ENCODE results near the gene PPFIA1.
"Not testable (repeated sequence)": the region's sequence is repeated elsewhere in the genome, so short reads cannot be mapped to it uniquely, and the experiment has no call there.

The PPFIA1 gene

DNA sequence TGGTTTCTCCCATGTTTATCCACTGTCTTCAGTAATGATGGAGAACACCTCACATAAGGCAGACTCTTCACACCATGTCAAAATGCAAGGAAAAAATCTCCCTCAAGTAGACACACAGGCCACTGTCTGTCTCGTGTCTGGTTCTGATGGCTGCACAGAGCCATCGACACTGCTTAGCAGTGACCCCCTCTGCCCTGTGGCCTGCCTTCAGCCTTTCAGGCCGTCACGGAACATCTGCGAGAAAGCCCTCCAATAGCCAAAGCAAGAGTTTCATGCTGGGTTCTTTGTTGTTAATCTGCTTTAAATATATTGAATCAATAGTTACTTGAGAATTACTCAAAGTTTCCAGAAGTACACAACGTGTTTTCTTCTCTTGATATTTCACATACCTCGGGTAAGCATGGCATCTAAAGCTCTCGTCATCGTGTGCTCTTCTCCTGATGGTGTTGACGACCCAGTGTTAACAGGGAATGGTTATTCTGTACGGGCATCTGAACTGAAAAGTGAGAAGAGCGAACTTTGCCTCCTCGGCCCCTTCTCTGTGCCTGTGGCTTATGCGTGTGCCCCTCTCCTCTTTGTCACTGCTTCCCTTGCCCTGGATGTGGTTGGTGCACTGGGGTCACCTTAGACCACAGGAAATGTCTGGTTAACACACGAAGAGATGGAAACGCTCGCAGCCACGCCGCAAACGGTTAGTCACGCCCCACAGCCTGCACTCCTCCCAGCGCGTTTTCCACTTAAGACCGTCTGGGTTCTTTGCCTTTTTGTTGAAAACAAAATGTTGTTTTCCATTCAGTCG is 94.5 kb downstream of the PPFIA1 start:
- DNase-seq = no peak

DNA sequence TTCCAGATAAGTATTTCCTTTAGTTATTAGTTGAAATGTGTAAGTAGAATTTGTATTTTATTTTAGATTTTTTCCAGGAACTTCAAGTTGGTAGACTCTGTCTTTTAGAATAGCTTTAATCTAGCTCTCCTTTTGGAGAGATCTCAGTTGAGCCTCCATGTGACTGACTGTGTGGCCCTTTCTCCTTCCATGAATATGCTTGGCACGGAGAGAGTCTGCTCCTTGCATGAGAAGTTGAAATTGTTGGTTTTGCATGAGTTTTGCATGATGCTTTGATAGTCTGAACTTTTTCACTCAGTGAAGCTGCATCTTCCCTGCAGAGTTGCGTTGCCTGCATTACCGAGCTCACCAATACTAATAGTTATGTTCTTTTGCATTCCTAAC is 95.0 kb downstream of the PPFIA1 start:
- DNase-seq = no peak

DNA sequence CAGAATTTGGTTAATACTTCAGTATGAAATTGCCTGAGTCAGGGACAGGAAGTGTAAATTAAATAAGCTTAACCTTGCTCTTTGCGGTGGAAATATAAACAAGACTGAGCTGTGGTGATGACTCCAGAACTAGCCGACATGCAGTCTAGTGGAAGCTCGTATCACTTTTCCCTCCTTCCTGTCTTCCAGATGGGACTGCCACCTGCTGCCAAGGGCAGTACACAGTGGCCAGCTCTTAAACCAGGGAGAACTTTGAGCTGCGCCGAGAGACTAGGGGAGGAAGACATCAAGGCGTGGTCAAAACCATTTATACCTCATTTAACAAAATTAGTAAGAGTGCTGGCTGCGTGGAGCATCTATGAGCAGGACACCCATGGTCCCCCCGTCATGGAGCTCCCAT is 96.6 kb downstream of the PPFIA1 start:
- DNase-seq = no peak

DNA sequence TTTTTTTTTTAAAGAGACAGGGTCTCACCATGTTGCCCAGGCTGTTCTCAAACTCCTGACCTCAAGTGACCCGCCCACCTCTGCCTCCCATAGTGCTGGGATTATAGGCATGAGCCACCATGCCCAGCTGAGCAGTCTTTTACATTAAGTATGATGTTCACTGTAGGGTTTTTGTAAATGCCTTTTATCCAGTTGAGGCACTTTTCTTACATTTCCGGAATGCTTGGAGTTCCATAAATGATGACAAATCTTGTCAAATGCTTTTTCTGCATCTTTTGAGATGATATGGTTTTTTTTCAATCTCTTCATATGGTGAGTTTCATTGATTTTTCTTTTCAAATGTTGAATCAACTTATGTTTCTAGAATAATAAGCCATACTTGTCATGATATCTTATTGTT is 98.5 kb downstream of the PPFIA1 start:
- no peak for DNase-seq

DNA sequence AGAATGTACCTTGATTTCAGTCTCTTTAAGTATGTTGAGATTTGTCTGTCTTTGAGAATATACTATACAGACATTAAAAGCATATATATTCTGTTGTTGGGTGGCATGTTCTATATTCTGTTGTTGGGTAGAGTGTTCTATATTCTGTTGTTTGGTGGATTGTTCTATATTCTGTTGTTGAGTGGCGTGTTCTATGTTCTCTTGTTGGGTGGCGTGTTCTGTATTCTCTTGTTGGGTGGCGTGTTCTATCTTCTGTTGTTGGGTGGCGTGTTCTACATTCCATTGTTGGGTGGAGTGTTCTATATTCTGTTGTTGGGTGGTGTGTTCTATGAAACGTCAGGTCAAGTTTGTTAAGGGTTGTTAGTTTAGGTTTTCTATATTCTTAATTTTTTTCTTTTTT is 100.8 kb downstream of the PPFIA1 start:
- no peak for DNase-seq

DNA sequence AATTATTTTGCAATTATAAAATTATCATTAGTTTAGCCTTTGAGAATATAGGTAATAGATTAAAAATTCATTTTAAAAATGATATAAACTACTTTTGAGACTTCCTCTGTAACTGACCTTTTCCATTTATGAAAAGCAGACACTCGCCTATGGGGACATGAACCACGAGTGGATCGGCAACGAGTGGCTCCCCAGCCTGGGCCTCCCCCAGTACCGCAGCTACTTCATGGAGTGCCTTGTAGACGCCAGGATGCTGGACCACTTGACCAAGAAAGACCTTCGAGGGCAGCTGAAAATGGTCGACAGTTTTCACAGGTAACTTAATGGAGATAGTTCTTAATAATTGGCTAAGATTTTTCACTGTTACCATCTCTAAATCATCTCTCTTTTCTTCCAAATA is 101.6 kb downstream of the PPFIA1 start:
- DNase-seq = no peak

DNA sequence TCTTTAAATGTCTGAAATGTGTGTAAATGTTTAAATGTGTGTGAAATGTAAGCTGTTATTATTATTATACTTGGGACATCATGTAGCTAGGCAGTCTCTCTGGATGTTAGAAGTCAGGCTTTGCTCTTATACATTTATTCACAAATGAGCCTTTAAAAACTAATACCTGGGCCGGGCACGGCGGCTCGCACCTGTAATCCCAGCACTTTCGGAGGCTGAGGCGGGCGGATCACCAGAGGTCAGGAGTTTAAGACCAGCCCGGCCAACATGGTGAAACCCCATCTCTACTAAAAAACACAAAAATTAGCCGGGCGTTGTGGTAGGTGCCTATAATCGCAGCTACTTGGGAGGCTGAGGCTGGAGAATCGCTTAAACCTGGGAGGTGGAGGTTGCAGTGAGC is 106.1 kb downstream of the PPFIA1 start:
- DNase-seq = no peak

DNA sequence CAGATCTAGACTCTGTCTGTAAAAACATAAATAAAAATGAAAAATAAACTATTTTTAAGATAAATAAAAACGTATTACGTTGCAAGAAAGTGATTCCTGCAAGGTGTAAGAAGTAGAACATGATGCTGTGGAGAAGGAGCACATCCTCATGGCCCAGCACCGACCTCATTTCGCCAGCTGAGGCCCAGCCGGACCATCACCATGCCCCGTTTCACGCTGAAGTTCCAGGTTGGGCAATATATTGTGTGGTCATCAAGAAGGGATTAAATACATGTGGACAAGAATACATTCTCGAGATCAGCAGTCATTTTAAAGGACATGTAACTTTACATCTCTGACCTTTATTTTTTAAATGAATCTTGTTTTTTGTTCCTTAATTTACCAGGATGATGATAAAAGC is 107.2 kb downstream of the PPFIA1 start:
- no peak for DNase-seq

DNA sequence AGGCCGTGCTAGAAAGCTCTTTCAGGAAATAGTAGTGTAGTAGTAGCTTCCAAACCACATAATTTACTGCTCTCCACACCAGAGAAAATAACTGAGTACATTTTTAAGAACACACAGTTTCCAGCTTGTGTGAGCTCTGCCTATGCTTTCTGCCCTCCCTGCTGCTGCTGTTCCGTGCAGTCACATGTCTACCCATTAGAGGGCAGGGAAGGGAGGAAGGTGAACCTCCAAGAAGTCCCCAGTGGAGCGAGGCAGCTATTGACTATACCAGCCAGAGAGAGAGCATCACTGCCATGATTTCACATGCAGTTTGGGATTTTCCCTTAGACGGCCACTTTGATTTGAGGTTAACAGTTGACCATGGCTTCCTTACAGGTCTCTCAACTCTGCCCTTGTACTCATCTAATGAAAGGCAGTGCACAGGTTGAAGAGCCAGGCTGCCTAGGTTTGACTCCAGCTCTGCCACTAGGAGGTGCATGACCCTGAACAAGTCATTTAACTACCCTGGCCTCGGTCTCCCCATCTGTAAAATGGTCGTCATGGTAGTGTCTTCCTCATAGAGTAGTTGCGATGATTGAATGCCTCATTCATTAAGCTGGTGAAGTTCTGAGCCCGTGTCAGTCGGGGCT is 108.1 kb downstream of the PPFIA1 start:
- DNase-seq = no peak

DNA sequence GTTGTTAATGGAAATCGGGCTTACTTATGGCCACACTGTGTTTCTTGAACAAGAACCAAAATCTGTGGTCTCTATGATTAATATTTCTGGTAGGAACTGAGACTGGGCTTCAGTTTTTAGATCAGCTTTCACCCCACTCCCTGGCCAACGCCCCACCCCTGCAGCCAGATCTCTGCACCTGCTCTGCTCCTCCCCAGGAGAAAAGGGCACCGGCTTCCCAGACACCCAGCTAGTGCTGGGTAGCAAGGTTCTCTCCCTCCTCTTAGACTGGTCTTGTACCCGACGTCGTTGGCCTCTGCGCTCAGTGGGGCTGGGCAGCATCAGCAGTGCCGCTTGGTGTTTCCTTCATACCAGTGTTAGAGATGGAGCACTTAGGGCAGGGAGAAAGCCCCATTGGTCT is 110.9 kb downstream of the PPFIA1 start:
- DNase-seq = no peak

DNA sequence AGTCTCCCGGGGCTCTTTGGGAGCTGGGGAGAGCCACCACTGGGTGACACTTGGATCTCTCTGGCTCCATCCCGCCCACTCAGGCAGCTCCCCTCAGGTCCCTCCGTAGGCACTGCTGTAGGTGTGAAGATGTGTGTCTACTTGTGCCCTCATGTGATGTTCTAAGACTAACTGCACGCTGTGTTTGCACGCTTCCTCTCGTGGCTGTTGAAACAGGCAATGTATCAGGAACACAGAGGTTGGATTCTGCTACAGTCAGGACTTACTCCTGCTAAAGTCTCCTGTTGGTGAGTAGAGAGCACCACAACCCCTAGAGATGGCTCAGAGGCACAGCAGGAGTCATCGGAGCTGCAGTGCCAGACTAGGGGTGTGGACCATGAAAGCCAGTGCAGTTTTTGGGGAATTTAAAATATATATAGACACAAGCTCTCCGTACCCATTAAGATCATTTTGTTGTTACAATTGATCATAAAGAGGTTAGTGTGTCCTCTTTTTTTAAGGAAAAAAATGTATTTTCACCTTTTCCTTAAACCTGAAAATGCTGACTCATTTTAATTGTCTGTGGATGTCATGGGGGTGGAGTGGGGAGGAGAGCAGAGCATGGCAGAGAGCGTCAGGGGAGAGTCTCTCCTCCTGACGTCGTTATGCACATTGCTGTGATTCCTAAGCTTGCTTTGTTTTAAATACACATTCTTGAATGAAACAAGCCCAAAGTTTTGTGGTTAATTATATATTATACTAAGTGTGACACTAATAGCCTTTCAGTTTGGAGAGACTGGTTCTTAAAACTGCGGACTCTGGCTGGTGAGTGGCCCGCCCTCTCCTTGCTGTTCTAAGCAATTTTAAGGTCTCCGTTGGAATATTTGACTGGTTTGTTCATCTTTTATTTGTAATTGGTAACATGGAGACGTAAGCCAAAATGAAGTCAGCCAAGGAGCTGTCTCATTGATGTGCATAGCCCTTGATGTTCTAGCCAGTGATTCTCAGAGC is 111.7 kb downstream of the PPFIA1 start:
- no peak for DNase-seq

DNA sequence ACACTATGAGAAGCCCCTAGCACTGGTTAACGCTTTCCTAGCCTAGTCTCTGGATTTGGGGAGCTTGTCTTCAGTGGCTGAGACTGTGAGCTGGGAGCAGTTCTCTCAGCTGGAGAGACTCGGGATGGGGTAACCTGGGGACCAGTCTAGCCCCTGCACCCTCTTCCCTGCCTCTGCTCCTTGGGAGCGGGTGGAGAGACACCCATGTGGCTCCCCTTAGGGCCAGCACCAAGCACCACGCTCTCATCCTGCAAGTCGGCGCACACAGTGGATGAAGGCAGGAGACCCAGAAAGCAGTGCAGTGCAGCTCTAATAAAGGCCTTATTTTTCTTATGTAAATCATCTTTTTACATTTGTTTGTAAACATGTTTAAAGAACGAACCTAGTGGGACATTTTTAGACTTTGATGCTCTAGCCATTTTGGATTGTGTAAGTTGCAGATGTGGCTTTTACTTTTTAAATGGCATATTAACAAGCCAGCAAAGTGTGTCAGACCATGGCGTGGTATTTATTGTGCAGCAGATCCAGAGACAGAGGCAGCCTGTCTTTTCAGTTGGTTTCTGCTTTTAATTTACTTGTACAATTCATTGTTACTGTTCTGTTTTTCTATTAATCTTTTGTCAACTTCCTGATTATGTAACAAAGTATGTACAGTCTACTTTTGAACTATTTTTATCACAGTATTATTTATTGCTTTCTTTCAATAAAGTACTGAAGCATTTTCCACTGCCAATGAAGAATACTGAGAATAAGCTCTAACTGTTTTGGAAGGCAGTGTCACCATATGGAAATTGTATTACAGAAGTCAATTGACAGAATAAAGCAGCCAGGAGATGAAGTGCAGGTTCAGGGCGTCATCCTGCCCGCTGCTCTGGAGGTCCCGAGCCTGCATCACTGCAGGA is 113.4 kb downstream of the PPFIA1 start:
- DNase-seq = no peak

DNA sequence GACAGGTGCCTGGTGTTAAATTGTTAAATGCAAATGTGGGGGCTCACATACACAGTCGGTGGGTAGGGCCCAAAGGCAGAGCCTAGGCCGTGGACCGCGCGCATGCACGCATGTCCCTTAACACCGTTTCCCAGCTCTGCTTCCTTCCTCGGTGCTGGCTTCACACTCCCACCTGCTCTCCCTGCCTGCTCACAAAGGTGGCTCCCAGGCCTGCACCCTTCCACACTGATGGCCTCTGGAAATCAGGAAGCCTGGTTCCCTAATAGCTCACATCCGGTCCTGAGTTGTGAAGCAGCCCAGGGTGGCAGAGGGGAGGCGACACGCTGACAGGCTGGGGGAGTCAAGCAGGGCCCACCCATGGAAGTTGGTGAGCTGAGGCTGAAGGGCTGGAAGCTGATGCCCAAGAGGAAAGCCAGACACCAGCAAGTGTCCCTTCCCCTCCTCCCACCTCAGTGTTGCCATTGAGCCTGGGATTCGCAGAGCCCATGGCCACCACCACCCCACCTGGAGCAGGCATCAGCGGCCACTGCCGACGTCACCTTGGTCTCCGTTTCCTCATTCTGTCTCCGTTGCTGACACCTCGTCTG is 114.2 kb downstream of the PPFIA1 start:
- no peak for DNase-seq

DNA sequence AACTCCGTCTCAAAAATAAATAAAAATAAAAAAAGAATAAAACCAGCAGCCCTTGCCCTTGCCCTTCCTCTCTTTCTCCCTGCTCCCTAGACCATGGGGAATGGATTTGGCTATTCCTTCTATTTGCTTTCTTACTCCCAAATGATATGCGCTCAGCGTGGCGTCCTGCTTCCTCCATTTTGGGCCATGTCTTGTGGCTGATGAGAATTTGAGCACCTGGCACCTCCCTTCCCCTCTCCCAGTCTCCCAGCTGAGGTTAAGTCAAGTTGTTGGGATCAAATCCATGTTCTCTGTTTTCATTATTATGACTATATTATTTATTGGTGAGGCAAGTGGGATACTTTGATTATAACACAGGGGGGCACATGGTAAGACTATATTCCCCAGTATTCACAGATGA is 117.1 kb downstream of the PPFIA1 start:
- no peak for DNase-seq

DNA sequence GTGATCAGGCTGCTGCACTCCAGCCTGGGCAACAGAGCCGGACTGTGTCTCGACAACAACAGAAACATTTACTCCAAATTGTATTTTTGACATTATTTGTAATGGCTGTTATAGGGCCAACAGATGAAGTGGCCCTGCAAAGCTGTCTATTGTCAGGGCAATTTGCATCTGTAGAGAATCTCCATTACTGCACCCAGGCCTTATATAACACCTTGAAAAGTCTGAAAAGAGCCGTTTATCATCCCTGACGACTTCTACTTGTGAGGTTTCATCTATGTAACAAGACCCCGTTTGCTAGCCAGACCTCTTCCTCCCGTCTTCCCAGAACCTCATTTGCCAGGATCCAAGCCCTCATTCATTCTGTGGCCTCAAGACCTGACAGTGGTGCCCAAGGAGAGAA is 118.7 kb downstream of the PPFIA1 start:
- no peak for DNase-seq

DNA sequence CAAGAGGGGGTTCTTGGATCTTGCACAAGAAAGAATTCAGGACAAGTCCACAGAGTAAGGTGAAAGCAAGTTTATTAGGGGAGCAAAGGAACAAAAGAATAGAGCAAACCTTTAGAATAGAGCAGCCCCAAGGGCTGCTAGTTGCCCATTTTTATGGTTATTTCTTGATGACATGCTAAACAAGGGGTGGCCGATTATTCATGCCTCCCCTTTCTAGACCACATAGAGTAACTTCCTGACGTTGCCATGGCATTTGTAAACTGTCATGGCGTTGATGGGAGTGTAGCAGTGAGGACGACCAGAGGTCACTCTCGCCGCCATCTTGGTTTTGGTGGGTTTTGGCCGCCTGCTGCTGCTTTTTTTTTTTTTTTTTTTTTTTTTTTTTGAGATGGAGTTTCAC is 120.4 kb downstream of the PPFIA1 start:
- not testable (repeated sequence) for DNase-seq

DNA sequence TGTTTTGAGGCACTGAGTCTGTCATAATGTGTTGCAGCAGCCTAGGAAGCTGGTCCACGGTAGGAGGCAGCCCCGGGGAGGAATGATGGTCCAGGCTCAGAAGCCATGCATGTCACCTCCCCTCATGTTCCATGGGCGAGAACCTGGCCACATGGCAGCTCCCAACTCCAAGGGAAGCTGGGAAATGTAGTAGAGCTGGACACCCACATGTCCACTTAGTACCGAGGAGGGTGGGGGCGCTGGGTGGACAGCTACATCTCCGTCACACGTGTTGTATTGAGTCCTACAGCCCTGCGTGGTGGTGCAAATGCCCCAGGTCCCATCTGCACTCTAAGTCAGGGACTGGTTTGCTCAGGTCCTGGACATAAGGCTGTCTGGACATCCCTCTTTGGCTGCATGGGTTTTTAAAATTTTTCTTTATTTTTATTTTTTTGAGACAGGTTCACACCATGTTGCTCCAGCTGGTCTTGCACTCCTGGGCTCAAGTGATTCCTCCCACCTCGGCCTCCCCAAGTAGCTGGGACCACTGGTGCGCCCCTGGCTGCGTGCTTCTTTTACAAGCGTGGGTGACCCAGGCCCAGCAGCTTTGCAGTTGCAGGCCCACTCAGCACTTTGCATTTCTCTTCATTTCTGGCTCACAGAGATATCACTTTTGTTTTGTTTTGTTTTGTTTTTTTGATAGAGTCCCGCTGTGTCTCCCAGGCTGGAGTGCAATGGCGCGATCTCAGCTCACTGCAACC is 123.9 kb downstream of the PPFIA1 start:
- DNase-seq = no peak

DNA sequence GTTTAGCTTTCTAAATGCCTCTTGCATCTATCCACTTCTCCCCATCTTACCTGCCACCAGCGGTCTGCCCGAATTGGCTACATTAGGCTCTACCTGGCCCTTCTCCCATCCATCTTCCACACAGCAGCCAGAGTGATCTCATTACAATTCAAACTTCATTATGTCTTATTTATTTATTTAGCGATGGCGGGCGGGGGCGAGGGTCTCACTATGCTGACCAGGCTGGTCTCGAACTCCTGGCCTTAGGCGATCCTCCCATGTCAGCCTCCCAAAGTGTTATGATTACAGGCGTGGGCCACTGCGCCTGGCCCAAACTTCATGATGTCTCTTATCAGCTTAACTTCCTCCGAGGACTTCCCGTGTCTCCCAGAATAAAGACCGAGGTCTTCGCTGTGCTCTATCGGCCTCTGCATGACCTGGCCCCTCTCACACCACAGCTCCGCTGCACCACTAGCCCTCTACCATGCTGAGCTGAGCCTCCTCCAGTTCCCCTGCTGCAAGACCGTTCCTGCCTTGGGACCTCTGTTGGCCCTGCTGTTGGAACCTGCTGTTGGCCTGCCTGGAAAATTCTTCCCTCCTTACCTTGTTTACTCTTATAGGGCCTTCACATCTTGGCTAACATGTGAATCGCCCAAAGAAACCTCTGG is 127.0 kb downstream of the PPFIA1 start:
- DNase-seq = peak in 2 of 3 donors; percentile 28 to 30

DNA sequence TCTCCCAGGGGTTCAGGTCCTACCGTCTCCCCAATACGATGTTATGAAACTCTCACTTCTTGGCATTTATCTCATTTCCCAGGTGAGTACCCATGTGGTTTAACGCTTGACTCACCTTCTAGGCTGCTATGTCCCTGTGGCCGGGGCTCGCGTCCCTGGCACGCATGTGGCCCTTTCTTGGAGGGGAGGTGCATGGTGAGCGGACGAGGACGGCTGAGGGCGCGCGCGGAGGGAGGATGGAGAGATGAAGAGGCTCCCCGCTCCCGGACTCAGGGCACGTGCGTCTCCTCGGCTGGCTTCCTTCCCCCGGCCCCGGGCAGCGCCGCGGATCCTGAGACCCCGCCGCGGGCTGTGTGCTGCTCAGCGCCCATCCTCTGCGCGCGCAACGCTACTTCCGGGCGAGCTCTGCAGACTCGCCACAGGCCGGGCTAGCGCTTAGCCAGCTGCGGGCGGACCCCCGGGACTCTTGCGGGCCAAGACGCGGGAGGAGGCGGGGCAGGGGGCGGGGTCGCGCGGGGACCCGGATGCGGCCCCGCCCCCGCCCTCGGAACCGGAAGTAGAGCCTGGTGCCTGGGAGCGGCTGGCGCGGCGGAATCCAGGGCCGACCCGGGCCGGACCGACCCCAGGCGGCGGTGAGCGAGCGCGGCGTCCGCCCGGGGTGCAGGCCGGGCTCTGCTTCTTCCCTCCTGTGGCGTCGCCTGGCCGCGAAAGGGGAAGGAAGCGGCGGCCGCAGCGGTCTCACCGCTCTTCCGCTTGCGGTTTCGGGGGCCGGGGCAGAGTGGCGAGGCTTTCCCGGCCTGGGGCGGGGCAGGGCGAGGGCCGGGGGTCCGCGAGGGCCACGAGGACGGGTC is 127.7 kb downstream of the PPFIA1 start, which contains the start of gene CTTN:
Gene CTTN (plus strand): TSS at position 547 of the 851 bp plus-strand sequence. CDS start 8,769 bp downstream, outside the sequence.
- DNase-seq = peak; percentile 65 to 84 (median 70)
